Stimulated activated CD4-positive, alpha-beta T cell treated with anti-CD3 and anti-CD28 coated beads, Interleukin-12 subunit alpha, Interleukin-12 subunit beta, amount 100 ng/mL, for 24 hours (primary cell): ENCODE results near the gene SPATA31A5.
"Not testable (repeated sequence)": the region's sequence is repeated elsewhere in the genome, so short reads cannot be mapped to it uniquely, and the experiment has no call there.

ENCODE experiments used
- DNase-seq, 2 experiments: peaks; one replicate each; pipeline ENCODE4 v3.0.0-alpha.2; 2020; ENCODE audit warnings: low read depth in 2 of 2

SPATA31A5 gene

GRCh38 chr9:60914107-60914506 lies at the start of gene SPATA31A5:
TSS of gene SPATA31A5 (plus strand) at chr9:60914407. CDS start at chr9:60914436, 29 bp downstream.
- not testable (repeated sequence) for DNase-seq

DNA sequence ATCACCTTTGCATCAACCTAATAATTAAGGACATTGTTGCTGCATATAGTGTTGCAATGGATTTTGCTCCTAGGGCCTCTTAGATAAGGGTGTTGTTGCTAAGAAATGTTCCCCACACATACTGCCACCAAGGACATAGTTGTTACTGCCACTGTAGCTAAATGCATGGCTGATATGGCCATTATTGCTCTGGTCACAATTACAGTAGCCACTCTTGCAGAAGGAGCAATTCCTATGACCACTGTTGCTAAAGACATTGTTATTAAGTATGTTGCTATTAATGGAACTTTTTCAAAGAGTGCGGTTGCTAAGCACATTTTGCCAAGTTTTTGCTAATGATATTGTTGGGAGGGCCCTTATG lies 48.8 kb downstream of the SPATA31A5 start:
- not testable (repeated sequence) for DNase-seq

DNA sequence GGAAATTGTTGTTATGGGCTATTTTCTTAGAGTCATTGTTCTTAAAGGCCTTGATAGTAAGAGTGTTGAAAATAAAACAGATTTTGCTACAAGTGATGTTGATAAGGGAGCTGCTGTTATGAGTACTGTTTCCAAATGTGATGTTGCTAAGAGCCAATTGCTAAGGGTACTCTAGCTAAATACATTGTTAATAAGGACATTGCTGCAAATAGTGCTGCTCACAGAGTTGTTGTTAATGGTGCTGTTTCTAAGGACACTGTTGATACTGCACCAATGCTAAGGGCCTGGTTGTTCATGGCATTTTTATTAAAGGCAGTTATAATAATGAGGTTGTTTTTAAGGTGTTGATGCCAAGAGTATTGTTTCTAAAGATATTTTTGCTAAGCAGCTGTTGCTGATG lies 52.2 kb downstream of the SPATA31A5 start:
- not testable (repeated sequence) for DNase-seq
